HL-60 (cell line): ENCODE measurements around the gene MLXIP.

Experiments used
- GABPA ChIP-seq: IDR thresholded peaks from 2 replicates; pipeline ENCODE4 v1.6.1; 2012; ENCODE audit warnings: low read depth
- POLR2AphosphoS5 ChIP-seq: IDR thresholded peaks from 2 replicates; pipeline ENCODE4 v1.6.1; 2012; ENCODE audit warnings: low read depth
- SPI1 ChIP-seq: IDR thresholded peaks from 2 replicates; pipeline ENCODE4 v1.6.1; 2012; ENCODE audit warnings: low read depth, mild to moderate bottlenecking, borderline replicate concordance
- TF ChIP-seq, protein P1 (sequence below): IDR thresholded peaks from one replicate; pipeline ENCODE4 v1.5.1; 2011; ENCODE audit warnings: low read length, control low read depth, inconsistent platforms; ENCODE audit not compliant: insufficient read depth
- TF ChIP-seq, protein P2 (sequence below): IDR thresholded peaks from 2 replicates; pipeline ENCODE4 v1.6.1; 2012; ENCODE audit warnings: low read depth; ENCODE audit not compliant: insufficient replicate concordance

DNA sequence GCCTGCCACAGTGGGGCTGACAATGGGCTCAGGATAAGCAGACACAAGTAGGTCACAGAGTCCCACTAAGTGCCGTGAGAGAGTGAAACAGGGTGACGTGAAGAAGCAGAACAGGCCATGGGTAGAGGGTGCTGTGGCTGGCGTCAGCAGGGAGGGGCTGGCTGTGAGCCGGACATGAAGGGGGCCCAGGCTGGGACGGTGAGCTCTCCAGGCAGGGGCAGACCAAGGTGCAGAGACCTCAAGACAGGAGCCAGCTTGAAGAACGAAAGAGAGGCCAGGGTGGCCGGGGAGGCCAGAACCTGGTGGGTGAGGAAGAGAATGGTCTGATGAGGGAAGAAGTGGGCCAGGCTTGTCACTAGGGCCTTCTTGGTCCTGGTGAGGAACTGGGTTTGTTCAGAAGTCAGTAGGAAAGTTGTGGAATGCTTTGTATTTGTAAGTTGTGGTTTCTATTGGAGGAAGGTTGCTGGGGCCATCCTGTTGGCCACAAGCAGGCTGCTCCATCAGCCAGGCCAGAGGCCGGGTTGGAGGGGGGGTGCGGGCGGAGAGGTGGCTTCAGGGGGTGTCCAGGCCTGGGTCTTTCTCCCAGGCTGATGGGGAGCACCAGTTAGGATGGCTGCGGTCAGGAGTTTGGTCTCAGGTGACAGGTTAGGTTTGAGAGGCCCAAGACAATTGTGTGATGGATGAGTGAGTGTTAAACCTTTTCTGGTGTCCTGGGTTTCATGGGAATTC lies 21.4 kb upstream of the MLXIP start:
- TF ChIP-seq, protein P1, sequence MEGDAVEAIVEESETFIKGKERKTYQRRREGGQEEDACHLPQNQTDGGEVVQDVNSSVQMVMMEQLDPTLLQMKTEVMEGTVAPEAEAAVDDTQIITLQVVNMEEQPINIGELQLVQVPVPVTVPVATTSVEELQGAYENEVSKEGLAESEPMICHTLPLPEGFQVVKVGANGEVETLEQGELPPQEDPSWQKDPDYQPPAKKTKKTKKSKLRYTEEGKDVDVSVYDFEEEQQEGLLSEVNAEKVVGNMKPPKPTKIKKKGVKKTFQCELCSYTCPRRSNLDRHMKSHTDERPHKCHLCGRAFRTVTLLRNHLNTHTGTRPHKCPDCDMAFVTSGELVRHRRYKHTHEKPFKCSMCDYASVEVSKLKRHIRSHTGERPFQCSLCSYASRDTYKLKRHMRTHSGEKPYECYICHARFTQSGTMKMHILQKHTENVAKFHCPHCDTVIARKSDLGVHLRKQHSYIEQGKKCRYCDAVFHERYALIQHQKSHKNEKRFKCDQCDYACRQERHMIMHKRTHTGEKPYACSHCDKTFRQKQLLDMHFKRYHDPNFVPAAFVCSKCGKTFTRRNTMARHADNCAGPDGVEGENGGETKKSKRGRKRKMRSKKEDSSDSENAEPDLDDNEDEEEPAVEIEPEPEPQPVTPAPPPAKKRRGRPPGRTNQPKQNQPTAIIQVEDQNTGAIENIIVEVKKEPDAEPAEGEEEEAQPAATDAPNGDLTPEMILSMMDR = no peak
- TF ChIP-seq POLR2AphosphoS5 = no peak
- TF ChIP-seq, protein P2, sequence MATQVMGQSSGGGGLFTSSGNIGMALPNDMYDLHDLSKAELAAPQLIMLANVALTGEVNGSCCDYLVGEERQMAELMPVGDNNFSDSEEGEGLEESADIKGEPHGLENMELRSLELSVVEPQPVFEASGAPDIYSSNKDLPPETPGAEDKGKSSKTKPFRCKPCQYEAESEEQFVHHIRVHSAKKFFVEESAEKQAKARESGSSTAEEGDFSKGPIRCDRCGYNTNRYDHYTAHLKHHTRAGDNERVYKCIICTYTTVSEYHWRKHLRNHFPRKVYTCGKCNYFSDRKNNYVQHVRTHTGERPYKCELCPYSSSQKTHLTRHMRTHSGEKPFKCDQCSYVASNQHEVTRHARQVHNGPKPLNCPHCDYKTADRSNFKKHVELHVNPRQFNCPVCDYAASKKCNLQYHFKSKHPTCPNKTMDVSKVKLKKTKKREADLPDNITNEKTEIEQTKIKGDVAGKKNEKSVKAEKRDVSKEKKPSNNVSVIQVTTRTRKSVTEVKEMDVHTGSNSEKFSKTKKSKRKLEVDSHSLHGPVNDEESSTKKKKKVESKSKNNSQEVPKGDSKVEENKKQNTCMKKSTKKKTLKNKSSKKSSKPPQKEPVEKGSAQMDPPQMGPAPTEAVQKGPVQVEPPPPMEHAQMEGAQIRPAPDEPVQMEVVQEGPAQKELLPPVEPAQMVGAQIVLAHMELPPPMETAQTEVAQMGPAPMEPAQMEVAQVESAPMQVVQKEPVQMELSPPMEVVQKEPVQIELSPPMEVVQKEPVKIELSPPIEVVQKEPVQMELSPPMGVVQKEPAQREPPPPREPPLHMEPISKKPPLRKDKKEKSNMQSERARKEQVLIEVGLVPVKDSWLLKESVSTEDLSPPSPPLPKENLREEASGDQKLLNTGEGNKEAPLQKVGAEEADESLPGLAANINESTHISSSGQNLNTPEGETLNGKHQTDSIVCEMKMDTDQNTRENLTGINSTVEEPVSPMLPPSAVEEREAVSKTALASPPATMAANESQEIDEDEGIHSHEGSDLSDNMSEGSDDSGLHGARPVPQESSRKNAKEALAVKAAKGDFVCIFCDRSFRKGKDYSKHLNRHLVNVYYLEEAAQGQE = no peak
- TF ChIP-seq SPI1 = no peak
- no peak for TF ChIP-seq GABPA
